GM21526 (cell line): Measurements from ENCODE around the gene TRPC4AP.
"Not testable (repeated sequence)": the region's sequence is repeated elsewhere in the genome, so short reads cannot be mapped to it uniquely, and the experiment has no call there.

ENCODE experiments used
- ATAC-seq: cut with Tn5 transposase; IDR thresholded peaks from one replicate; pipeline ENCODE4 v1.9.1; 2021; ENCODE audit warnings: moderate library complexity; ENCODE audit not compliant: unreplicated experiment, low FRiP score

Gene TRPC4AP

GRCh38 chr20:35062478-35062877 is 30.1 kb downstream of the TRPC4AP start:
- no peak for ATAC-seq

DNA sequence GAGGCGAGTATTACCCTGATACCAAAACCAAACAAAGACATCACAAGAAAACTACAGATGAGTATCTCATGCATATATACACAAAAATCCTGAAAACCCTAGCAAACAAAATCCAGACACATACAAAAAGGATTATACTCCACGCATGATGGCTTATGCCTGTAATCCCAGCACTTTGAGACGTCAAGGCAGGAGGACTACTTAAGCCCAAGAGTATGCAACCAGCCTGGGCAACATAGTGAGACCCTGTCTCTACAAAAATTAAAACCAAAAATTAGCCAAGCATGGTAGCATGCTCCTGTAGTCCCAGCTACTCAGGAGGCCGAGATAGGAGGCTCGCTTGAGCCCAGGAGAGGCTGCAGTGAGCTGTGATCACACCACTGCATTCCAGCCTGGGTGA is 32.4 kb downstream of the TRPC4AP start:
- ATAC-seq: no peak

- ATAC-seq: no peak
Measured at GRCh38 chr20:35059612-35060011, 33.0 kb downstream of the TRPC4AP start.

DNA sequence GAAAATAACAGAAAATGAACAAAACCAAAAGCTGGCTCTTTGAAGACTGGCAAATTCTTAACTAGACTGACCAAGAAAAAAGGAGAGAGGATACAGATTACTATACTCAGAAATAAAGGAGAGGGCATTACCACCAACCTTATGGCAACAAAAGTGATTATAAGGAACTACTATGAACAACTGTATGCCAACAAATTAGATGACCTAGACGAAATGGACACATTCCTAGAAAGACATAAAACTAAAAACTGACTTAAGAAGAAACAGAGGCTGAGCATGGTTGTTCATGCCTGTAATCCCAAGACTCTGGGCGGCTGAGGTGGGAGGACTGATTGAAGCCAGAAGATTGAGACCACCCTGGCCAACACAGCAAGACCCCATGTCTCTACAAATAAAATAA is 33.5 kb downstream of the TRPC4AP start:
- no peak for ATAC-seq

DNA sequence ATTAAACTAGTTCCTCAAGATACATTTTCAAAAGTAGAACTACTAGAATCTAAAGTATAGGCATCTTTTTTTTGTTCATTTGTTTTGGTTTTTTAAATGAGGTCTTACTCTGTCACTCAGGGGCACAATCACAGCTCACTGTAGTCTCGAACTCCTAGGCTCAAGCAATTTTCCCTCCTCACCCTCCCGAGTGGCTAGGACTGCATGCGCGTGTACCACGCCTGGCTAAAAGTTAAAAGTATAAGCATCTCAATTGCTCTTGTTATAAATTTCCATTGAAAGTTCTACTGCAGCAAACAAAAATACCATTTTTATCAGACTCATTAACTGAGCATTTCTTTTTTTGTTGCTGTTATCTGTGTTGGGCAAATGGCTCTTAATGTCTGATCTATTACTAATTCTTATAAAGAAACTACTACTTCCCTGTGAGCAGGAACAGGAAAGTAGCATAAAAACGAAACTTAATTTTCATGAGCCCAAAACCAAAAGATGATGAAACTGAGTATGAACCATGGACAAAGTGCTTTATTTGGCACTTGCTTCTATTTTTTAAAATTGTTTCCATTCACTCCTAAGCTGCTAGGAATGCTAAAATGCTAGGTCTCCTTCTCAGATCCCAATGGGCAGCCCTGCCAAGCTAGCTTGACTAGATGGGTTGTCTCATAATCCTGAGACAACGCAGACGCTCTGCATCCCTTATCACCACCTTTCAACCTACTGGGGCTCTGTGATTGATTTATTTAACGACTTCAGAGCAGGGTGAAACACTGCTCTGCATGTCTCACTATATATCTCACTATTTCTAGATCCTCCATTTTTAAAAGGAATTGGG is 36.9 kb downstream of the TRPC4AP start:
- ATAC-seq: no peak

DNA sequence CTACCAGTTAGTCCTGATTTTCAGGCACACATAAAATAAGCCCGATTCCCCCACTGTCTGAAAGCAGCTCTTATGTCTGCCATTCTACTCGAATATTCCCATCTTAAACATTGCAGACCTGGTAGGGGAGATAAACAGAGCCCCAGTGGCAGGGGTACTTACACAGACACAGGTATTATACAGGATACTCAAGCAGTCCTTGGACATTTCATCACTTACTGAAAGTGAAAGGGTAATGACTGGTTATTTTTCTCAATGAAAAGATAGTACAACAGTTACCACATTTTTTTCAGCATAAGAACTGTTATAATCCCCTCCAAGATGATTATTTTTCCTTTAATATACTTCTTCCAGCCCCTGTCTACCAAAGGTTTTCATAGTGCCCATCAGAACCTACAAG is 37.8 kb downstream of the TRPC4AP start:
- ATAC-seq: no peak

DNA sequence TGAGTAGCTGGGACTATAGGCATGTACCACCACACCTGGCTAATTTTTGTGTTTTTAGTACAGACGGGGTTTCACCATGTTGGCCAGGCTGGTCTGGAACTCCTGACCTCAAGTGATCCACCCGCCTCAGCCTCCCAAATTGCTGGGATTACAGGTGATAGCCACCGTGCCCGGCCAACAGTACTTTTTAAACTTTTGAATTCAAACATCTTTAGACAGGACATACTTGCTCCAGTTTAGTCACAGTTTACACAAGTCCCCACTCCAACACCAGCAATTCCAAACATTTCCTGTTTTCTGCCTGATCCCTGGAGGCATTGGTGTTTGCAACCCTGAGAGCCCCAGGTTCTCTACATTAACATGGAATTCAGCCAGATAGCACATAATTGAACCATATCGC is 40.0 kb downstream of the TRPC4AP start:
- ATAC-seq: not testable (repeated sequence)

GRCh38 chr20:35049776-35050352 is 42.7 kb downstream of the TRPC4AP start:
- no peak for ATAC-seq

- no peak for ATAC-seq
Measured at GRCh38 chr20:35048739-35049138, 43.9 kb downstream of the TRPC4AP start.

DNA sequence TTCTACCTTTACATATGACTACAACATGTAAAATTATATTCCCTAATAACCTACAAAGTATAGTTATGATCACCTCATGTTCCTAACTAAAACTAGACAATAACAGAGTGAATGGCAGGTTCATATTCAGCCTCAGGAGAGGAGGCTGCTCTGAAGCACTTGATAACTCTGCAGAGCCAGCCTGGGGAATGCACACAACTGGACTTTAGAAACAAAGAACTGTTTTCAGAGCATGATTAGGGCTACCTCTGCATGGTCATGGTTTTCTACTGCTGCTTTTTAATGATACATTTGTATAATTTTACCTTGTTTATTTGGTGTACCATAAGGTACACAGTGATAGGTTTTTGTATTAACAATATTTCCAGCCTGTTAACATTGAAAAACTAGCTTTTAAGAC is 50.3 kb downstream of the TRPC4AP start:
- no peak for ATAC-seq

DNA sequence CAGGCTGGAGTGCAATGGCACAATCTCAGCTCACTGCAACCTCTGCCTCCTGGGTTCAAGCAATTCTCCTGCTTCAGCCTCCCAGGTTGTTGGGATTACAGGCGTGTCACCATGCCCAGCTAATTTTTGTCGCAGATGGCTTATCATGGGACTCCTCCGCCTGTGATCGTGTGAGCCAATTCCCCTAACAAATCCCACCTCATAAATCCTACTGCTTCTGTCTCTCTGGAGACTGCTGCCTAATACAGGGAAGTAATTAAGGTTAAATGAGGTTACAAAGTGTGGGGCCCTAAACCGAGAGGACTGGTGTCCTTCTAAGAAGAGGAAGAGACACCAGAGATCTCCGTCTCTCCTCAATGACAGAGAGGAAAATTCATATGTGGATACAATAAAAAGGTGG is 52.0 kb downstream of the TRPC4AP start:
- no peak for ATAC-seq

- ATAC-seq: no peak
Measured at GRCh38 chr20:35039846-35040489, 52.6 kb downstream of the TRPC4AP start.

- no peak for ATAC-seq
Measured at GRCh38 chr20:35039146-35039545, 53.5 kb downstream of the TRPC4AP start.

- ATAC-seq: no peak
Measured at GRCh38 chr20:35034145-35034544, 58.5 kb downstream of the TRPC4AP start.

DNA sequence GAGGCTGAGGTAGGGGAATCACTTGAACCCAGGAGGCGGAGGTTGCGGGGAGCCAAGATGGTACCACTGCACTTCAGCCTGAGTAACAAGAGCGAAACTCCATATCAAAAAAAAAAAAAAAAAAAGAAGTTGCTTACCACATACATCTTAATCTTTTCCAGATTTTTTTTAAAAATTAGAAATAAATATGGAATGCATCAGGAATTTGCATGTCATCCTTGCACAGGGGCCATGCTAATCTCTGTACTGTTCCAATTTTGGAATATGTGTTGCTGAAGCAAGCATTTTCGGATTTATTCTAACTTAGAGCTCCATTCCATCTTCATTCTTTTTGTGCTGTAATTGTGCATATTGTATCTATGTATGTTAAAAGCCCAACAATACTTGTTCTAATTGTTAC is 62.5 kb downstream of the TRPC4AP start:
- ATAC-seq: no peak

- ATAC-seq: no peak
Measured at GRCh38 chr20:35027301-35027700, 65.3 kb downstream of the TRPC4AP start.

GRCh38 chr20:35025116-35025515 is 67.5 kb downstream of the TRPC4AP start:
- ATAC-seq: no peak

GRCh38 chr20:35023624-35024023 is 69.0 kb downstream of the TRPC4AP start:
- ATAC-seq: no peak

GRCh38 chr20:35021831-35022230 is 70.8 kb downstream of the TRPC4AP start:
- ATAC-seq: no peak

- no peak for ATAC-seq
Measured at GRCh38 chr20:35021063-35021462, 71.5 kb downstream of the TRPC4AP start.

GRCh38 chr20:35020108-35020928 is 72.3 kb downstream of the TRPC4AP start:
- ATAC-seq: no peak
